HepG2 (cell line): ENCODE data around the gene NDC80. TPM values are rescaled to one million over a fixed set of nuclear protein-coding genes. Genes with fewer than 3 reads are reported as not detected.

Source experiments
- CBX1 ChIP-seq: IDR thresholded peaks from one replicate; pipeline ENCODE4 v1.6.1; 2016; ENCODE audit warnings: antibody characterized with exemption, low read depth
- CCDC6 ChIP-seq: sonication (generic); formaldehyde crosslinking; IDR thresholded peaks from 2 replicates; pipeline ENCODE4 v1.8.1; 2022; ENCODE audit warnings: mild to moderate bottlenecking, missing genetic modification reagents, moderate library complexity
- HNF4G ChIP-seq, 2 experiments: sonication (generic) in 1 of 2; formaldehyde crosslinking in 1 of 2; IDR thresholded peaks; 2 replicates each; pipeline versions ENCODE4 v1.4.0 to v1.6.1; 2011 to 2020; ENCODE audit warnings: borderline replicate concordance in 2 of 2, low read depth in 2 of 2, mild to moderate bottlenecking in 2 of 2, low read length in 1 of 2, missing genetic modification reagents in 1 of 2, moderate library complexity in 1 of 2
- HOMEZ ChIP-seq: IDR thresholded peaks from 2 replicates; pipeline ENCODE4 v1.6.1; 2016; ENCODE audit warnings: low read depth
- SCMH1 ChIP-seq: sonication (generic); formaldehyde crosslinking; IDR thresholded peaks from 2 replicates; pipeline ENCODE4 v1.9.0; 2021; ENCODE audit warnings: missing genetic modification reagents, mild to moderate bottlenecking, borderline replicate concordance
- USF2 ChIP-seq, 2 experiments: sonication (generic) in 1 of 2; formaldehyde crosslinking in 1 of 2; IDR thresholded peaks; 2 replicates each; pipeline versions ENCODE4 v1.5.1 to v1.6.1; 2011 to 2020; ENCODE audit warnings: borderline replicate concordance in 1 of 2, low read depth in 1 of 2, low read length in 1 of 2, mild to moderate bottlenecking in 1 of 2, missing genetic modification reagents in 1 of 2, moderate library complexity in 1 of 2
- YY1 ChIP-seq: IDR thresholded peaks from 2 replicates; pipeline ENCODE4 v1.6.1; 2011; ENCODE audit warnings: low read length, low read depth, moderate library complexity, mild to moderate bottlenecking; ENCODE audit not compliant: insufficient read depth, insufficient replicate concordance
- ZBTB46 ChIP-seq: sonication (generic); formaldehyde crosslinking; IDR thresholded peaks from 2 replicates; pipeline ENCODE4 v1.4.0; 2020; ENCODE audit warnings: mild to moderate bottlenecking, missing genetic modification reagents, borderline replicate concordance
- ZFP36L2 ChIP-seq: sonication (generic); formaldehyde crosslinking; IDR thresholded peaks from 2 replicates; pipeline ENCODE4 v1.4.0; 2020; ENCODE audit warnings: missing genetic modification reagents
- ZFP62 ChIP-seq: sonication (generic); formaldehyde crosslinking; IDR thresholded peaks from 2 replicates; pipeline ENCODE4 v1.4.0; 2020; ENCODE audit warnings: missing genetic modification reagents
- ZNF142 ChIP-seq: sonication (generic); formaldehyde crosslinking; IDR thresholded peaks from 2 replicates; pipeline ENCODE4 v1.4.0; 2020; ENCODE audit warnings: missing genetic modification reagents
- ZNF205 ChIP-seq: IDR thresholded peaks from 2 replicates; pipeline ENCODE4 v1.6.1; 2018; ENCODE audit warnings: missing biosample characterization, missing genetic modification reagents
- ZNF367 ChIP-seq: sonication (generic); formaldehyde crosslinking; IDR thresholded peaks from 2 replicates; pipeline ENCODE4 v1.4.0; 2020; ENCODE audit warnings: missing genetic modification reagents, borderline replicate concordance
- ZNF431 ChIP-seq: sonication (generic); formaldehyde crosslinking; IDR thresholded peaks from 2 replicates; pipeline ENCODE4 v1.9.0; 2022; ENCODE audit warnings: missing genetic modification reagents, low read depth, mild to moderate bottlenecking, borderline replicate concordance
- ZNF432 ChIP-seq: sonication (generic); formaldehyde crosslinking; IDR thresholded peaks from 2 replicates; pipeline ENCODE4 v1.5.0; 2020; ENCODE audit warnings: missing genetic modification reagents, mild to moderate bottlenecking, borderline replicate concordance
- ZNF644 ChIP-seq: IDR thresholded peaks from 2 replicates; pipeline ENCODE4 v1.6.1; 2016; ENCODE audit warnings: low read depth
- polyA plus RNA-seq, 8 experiments: library from polyadenylated mRNA; depleted of rRNA in 3 of 8; stranded (reverse) in 7 of 8; unstranded in 1 of 8; fragments of >200 nt; fragmentation: Illumina TruSeq in 4 of 8; extraction: Trizol in 4 of 8; gene quantifications; 2 replicates each; pipeline versions ENCODE4 v1.2.1 to v1.2.3, GENCODE V29; 2011 to 2016; ENCODE audit warnings: low read depth in 4 of 8, missing spikeins in 1 of 8, mixed read lengths in 1 of 8; ENCODE audit not compliant: insufficient read depth in 1 of 8
- total RNA-seq, 5 experiments: library from RNA; depleted of rRNA; stranded (reverse); fragments of >200 nt; fragmentation: Illumina TruSeq; extraction: Trizol; gene quantifications; 2 replicates each; pipeline ENCODE4 v1.2.3, GENCODE V29; 2016; ENCODE audit warnings: low read depth in 1 of 5

NDC80 gene
- total and polyA plus RNA-seq, 2 of the 13 experiments (the other 11 are each of a cell fraction or from before 2014, with no cell fraction given): 9.6 to 33.0 TPM

DNA sequence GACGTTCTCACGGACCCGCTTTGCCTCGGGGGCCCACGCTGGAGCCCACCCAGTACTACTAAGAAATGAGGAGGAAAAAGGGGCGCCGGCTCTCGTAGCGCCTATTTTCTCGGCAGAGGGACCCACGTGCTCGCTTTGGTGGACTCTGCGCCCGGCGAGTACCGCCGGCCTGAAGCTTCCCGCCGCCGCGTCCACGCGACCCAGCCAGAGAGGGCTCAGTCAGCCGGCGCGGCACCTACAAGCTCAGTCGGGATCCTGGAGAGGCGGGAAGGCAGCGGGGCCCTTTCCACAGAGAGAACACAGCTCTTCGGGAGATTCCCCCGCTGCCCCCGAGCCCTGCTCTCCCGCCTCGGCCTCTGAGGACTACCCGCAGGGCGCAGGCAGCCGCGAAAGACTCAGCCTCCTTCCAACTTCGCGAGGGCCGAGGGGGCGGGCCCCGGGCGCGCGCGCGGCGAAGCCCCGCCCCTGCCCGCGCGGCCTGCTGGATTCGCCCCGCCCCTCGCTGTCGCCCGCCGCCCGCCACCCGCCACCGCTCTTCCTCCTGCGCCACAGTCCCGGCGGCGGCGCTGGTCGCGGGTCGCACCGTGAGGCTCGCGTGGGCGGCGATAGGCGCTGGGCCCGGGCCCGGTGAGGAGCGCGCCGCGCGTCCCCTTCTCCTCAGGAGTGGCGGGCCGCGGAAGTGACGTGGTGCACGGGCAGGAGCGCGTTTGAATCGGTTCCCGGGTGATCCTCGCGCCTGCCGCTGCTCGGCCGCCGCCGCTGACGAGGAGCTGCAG lies 84.0 kb downstream of the NDC80 start, which contains the start of gene SMCHD1 (continued):
- TF ChIP-seq CCDC6 (CRISPR knock-in tag): peak; percentile 82
- TF ChIP-seq USF2 (IDR thresholded peaks at IDR 0.05; ENCODE audit: low read depth, low read length): no peak
- peak; percentile 32; the same call in 1 of the 2 replicates for TF ChIP-seq USF2 (CRISPR knock-in tag; IDR thresholded peaks at IDR 0.05; ENCODE audit: borderline replicate concordance)
- TF ChIP-seq ZNF431 (CRISPR knock-in tag): peak; percentile 20; the same call in 1 of the 2 replicates
- no peak for TF ChIP-seq ZNF142 (CRISPR knock-in tag)
- no peak for TF ChIP-seq ZFP36L2 (CRISPR knock-in tag)
- no peak for TF ChIP-seq CBX1
- TF ChIP-seq ZFP62 (CRISPR knock-in tag): no peak
- TF ChIP-seq ZBTB46 (CRISPR knock-in tag): no peak
- TF ChIP-seq ZNF644 (CRISPR knock-in tag): no peak
- TF ChIP-seq HOMEZ (CRISPR knock-in tag): no peak
- peak; percentile 80; the same call in 1 of the 2 replicates for TF ChIP-seq ZNF367
- no peak; the same call in 1 of the 2 replicates for TF ChIP-seq HNF4G (IDR thresholded peaks at IDR 0.05; ENCODE audit: borderline replicate concordance, low read depth, low read length)
- TF ChIP-seq HNF4G (CRISPR knock-in tag; IDR thresholded peaks at IDR 0.05; ENCODE audit: borderline replicate concordance, low read depth): no peak
- TF ChIP-seq YY1: peak; percentile 10
- peak; percentile 60; the same call in 1 of the 2 replicates for TF ChIP-seq ZNF205
- TF ChIP-seq ZNF432 (CRISPR knock-in tag): no peak
- no peak for TF ChIP-seq SCMH1 (CRISPR knock-in tag)
